GM21367 (cell line): ENCODE results near the gene GULP1.

Source experiments
- ATAC-seq: cut with Tn5 transposase; IDR thresholded peaks from one replicate; pipeline ENCODE4 v1.9.1; 2021; ENCODE audit not compliant: unreplicated experiment

GULP1 gene

DNA sequence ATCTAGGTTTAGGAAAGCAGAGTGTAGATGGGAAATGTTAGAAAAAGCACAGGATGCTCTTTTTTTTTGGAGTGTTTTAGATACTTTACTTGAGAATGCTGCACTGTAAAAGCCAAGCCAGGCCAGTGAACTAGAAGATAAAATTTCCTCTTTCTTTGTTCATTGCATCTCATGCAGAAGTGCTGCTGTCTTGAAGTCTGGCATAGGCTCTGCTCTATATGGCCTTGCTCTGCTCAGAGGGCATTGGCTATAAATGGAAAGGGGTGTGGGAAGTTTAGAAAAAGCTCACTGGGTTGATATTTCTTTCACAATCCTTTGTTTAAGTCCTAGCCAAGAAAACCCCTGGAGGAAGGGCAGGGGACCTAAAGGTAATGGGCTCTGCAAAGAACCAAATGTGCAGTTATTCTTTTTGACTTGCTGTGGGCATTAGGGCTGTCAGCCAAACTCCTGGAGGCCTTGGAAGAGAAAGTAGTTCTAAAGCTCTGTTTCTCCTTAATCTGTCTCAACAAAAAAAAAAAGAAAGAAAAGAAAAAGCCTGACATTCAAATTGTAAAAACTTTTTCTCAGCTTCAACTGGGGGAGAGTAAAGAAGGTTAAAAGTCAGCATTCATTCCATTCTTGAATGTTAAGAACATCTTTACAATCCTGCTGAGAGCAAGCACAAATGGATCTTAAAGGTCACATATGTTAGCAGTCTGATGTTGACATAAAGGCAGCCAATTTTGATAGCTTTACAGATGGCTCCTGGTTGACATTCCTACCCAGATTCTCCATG, 338.3 kb downstream of the GULP1 start:
- no peak for ATAC-seq

- ATAC-seq: no peak
Measured at GRCh38 chr2:188631037-188631809, 339.5 kb downstream of the GULP1 start.

GRCh38 chr2:188634656-188635055, 343.0 kb downstream of the GULP1 start:
- no peak for ATAC-seq
